LNCAP (cell line): ENCODE results near the gene GRK6.

Experiments used
- CTCF ChIP-seq: fragments of 450-650 bp; IDR thresholded peaks from 2 replicates; pipeline ENCODE4 v1.5.1; 2017; ENCODE audit warnings: mild to moderate bottlenecking

Gene GRK6

GRCh38 chr5:177454397-177455035, 28.0 kb downstream of the GRK6 start:
- TF ChIP-seq CTCF: peak; percentile 90

- peak; percentile 65 for TF ChIP-seq CTCF
These were observed 28.7 kb downstream of the GRK6 start for GRCh38 chr5:177455036-177455660.

GRCh38 chr5:177455661-177456590, 29.4 kb downstream of the GRK6 start:
- TF ChIP-seq CTCF: peak; percentile 88

DNA sequence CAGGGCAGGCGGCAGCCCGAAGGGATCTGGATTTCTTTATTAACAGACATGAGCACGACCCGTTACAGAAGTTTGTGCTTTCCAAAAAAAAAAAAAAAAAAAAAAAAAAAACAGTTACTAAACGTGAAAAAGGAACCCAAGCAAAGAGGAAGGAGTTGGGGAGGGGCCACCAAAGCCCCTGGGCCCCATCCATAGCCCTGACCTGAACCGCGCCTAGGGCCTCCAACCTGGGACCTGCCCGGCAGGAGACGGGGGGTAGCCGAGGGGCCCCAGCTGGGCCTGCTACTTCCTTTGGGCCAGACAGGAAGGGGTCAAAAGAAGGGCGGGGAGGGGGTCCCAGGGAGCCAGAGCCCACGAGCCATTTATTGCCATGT, 30.1 kb downstream of the GRK6 start:
- peak; percentile 2; the same call in 1 of the 2 replicates for TF ChIP-seq CTCF

DNA sequence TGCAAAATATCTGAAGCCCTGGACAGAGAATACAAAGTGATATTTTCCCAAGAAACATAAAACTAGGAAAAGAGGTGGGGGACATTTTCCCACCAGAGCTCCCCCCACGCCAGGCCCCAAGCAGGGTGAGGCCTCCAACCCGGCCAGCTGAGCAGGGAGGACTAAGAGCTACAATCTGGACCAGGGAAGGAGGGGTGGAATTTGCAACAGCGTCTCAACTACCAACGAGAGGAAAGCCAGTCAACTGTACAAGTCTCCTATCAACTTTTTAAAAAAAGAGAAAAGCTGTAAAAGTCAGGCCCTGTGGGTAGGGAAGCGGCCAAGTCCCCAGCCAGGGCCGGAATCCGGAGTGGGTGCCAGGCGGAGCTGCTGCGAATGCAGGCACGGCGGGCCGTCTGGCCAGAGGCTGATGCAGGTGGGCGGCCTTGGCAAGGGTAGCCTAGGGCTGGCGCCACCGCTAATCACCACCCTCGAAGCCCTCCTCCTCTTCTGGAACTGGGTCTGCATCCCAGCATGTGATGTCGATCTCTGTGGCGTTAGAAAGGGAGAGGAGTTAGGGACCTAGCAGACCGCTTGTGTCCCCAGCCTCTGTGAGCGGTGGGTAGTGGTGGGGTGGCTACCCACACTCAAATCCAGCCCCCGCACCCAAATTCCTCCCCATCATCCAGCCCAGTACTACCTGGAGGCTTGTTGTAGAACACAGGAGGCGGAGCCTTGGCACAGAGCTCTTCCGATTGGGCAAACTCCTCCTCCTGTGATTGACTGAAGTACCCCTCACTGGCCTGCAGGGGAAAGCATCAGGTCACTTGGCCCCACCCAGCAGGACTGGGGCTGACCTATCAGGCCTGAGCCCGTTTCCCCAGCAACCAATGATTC, 30.7 kb downstream of the GRK6 start:
- TF ChIP-seq CTCF: peak; percentile 15; the same call in 1 of the 2 replicates

- TF ChIP-seq CTCF: no peak
These were observed 31.6 kb downstream of the GRK6 start for GRCh38 chr5:177457852-177458681.
